Activated gamma-delta T cell (primary cell): ENCODE measurements around the gene KPRP.

Source experiments
- DNase-seq: peaks from one replicate; lab custom pipeline; 2025; lab: John Stamatoyannopoulos, UW

KPRP gene

GRCh38 chr1:152770411-152770810, 12.6 kb downstream of the KPRP start:
- DNase-seq: no peak

GRCh38 chr1:152774875-152775274, 17.1 kb downstream of the KPRP start, which contains the start of gene LCE1F:
Gene LCE1F, plus strand, starts transcription at chr1:152775140. Its CDS starts 1,232 bp downstream, at chr1:152776372.
- DNase-seq: no peak

GRCh38 chr1:152776361-152776760, 18.5 kb downstream of the KPRP start:
- no peak for DNase-seq

- DNase-seq: no peak
These were observed 19.8 kb downstream of the KPRP start for GRCh38 chr1:152777510-152778137.

- no peak for DNase-seq
These were observed 25.3 kb downstream of the KPRP start for GRCh38 chr1:152783095-152783494.

GRCh38 chr1:152786077-152786476, 28.3 kb downstream of the KPRP start, which contains the start of gene LCE1E:
Gene LCE1E, plus strand, starts transcription at chr1:152786257. Its CDS starts 1,043 bp downstream, at chr1:152787300.
- no peak for DNase-seq

GRCh38 chr1:152795686-152796085, 37.9 kb downstream of the KPRP start:
- DNase-seq: no peak

- DNase-seq: no peak
These were observed 38.6 kb downstream of the KPRP start, which contains the start of gene LCE1D for GRCh38 chr1:152796421-152796820. Gene LCE1D, plus strand, starts transcription at chr1:152796721. Its CDS starts 1,074 bp downstream, at chr1:152797795.

GRCh38 chr1:152801333-152801732, 43.5 kb downstream of the KPRP start:
- DNase-seq: no peak

GRCh38 chr1:152806576-152806975, 48.8 kb downstream of the KPRP start, which contains the start of gene LCE1C:
Gene LCE1C, minus strand, starts transcription at chr1:152806651. Its CDS starts 1,173 bp downstream, at chr1:152805478.
- no peak for DNase-seq

- no peak for DNase-seq
These were observed 53.2 kb downstream of the KPRP start for GRCh38 chr1:152811050-152811449.
